HUES6 (cell line): ENCODE results near the gene SLC26A11.

ENCODE experiments used
- H3K27ac ChIP-seq: 2 replicates; pipeline ENCODE4 v1.7.0; 2013; ENCODE audit warnings: low read depth, mild to moderate bottlenecking, low read length, inconsistent platforms
- H3K27me3 ChIP-seq: 2 replicates; pipeline ENCODE4 v1.6.1; 2013; ENCODE audit warnings: low read length; ENCODE audit not compliant: control insufficient read depth, insufficient read depth
- H3K36me3 ChIP-seq: 2 replicates; pipeline ENCODE4 v1.6.1; 2013; ENCODE audit warnings: low read length; ENCODE audit not compliant: control insufficient read depth, insufficient read depth
- H3K4me1 ChIP-seq: 2 replicates; pipeline ENCODE4 v1.6.1; 2013; ENCODE audit warnings: low read length; ENCODE audit not compliant: control insufficient read depth, insufficient read depth
- H3K4me3 ChIP-seq: 2 replicates; pipeline ENCODE4 v1.5.1; 2013; ENCODE audit warnings: low read depth, low read length
- H3K9ac ChIP-seq: one replicate; pipeline ENCODE4 v1.6.1; 2013; ENCODE audit warnings: mild to moderate bottlenecking, low read length
- H3K9me3 ChIP-seq: 2 replicates; pipeline ENCODE4 v1.6.1; 2013; ENCODE audit warnings: low read depth, low read length; ENCODE audit not compliant: control insufficient read depth, insufficient read depth

SLC26A11 gene

GRCh38 chr17:80218391-80218790, 1.8 kb upstream of the SLC26A11 start:
- no peak overlapping the region for H3K9ac ChIP-seq
- no peaks in the 10 kb centered on the region for H3K9me3 ChIP-seq
- H3K4me3 ChIP-seq, result no peak overlapping the region
- H3K27me3 ChIP-seq, result no peaks in the 10 kb centered on the region
- peaks cover 12% of the 10 kb centered on the region; the same call in 1 of the 2 replicates for H3K4me1 ChIP-seq
- no peak overlapping the region for H3K27ac ChIP-seq
- H3K36me3 ChIP-seq, result peaks cover 23% of the 10 kb centered on the region

GRCh38 chr17:80219013-80219762, 1.0 kb upstream of the SLC26A11 start:
- Histone ChIP-seq H3K27me3 (no peaks in the 10 kb centered on the region), H3K9me3 (no peaks in the 10 kb centered on the region), H3K27ac (no peak overlapping the region; the same call in 1 of the 2 replicates), H3K4me1 (peaks cover 12% of the 10 kb centered on the region; the same call in 1 of the 2 replicates), H3K36me3 (peaks cover 19% of the 10 kb centered on the region), H3K9ac (peak overlapping the region; percentile 82), H3K4me3 (peak overlapping the region; percentile 91)

- no peaks in the 10 kb centered on the region for H3K9me3 ChIP-seq
- H3K36me3 ChIP-seq, result peaks cover 16% of the 10 kb centered on the region
- H3K27ac ChIP-seq, result peak overlapping the region; percentile 55; the same call in 1 of the 2 replicates
- H3K4me3 ChIP-seq, result peak overlapping the region; percentile 91
- H3K4me1 ChIP-seq, result peaks cover 17% of the 10 kb centered on the region; the same call in 1 of the 2 replicates
- peak overlapping the region; percentile 82 for H3K9ac ChIP-seq
- no peaks in the 10 kb centered on the region for H3K27me3 ChIP-seq
Observed at GRCh38 chr17:80219763-80220053, 519 bp upstream of the SLC26A11 start.

DNA sequence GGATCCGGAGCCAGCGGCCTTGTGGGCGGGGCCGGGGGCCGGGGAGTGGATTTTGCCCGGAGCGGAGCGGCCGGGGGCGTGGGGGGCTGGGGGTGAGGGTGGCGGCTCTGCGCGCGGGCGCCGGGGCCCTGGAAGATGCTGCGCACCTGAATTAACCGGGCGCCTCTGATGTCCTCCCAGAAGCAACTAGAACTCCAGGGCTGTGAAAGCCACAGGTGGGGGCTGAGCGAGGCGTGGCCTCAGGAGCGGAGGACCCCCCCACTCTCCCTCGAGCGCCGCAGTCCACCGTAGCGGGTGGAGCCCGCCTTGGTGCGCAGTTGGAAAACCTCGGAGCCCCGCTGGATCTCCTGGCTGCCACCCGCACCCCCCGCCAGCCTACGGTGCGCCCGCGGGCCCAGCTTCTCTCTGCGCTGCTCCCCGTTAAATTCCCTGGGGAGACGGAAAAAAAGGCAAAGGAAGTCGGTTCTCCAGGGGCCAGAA, 549 bp downstream of the SLC26A11 start:
- Histone ChIP-seq H3K9ac (peak overlapping the region; percentile 17), H3K36me3 (peaks cover 16% of the 10 kb centered on the region), H3K27me3 (no peaks in the 10 kb centered on the region), H3K4me1 (peaks cover 27% of the 10 kb centered on the region), H3K27ac (no peak overlapping the region; the same call in 1 of the 2 replicates), H3K4me3 (peak overlapping the region; percentile 91), H3K9me3 (no peaks in the 10 kb centered on the region)

GRCh38 chr17:80221351-80222105, 1.3 kb downstream of the SLC26A11 start:
- Histone ChIP-seq H3K9ac (no peak overlapping the region), H3K4me3 (peak overlapping the region; percentile 91), H3K27me3 (no peaks in the 10 kb centered on the region), H3K36me3 (peaks cover 11% of the 10 kb centered on the region), H3K9me3 (no peaks in the 10 kb centered on the region), H3K27ac (no peak overlapping the region), H3K4me1 (peaks cover 27% of the 10 kb centered on the region)

- no peak overlapping the region for H3K27ac ChIP-seq
Observed at GRCh38 chr17:80222376-80223141, 2.3 kb downstream of the SLC26A11 start.

DNA sequence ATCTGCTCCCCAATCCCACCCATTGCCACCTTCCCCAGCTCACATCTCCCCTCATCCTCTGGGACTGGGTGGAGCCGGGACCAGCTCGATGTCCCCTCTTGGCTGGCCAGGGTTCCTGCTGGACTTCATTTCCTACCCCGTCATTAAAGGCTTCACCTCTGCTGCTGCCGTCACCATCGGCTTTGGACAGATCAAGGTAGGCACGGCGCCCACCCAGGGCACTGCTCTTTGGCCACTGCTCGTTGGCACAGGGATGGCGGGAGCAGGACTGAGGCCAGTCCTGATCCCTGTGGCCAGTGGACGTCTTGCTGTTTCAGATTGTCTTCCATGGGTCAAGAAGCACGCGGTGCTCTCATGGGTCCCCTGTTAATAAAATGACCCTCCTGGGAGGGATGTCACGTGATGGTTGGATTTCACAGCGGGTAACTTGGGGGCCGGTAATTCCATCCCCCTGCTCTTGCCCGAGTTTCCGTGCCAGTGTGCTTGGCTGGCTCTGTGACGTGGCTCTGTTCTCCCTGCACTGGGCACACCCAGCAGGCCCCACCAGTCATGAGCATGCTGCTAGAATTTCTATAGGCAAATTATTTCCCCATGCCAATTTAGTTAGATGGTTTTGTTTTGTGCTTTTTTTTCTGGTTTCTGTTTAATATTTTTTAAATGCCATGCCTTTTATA, 3.1 kb downstream of the SLC26A11 start:
- no peaks in the 10 kb centered on the region for H3K27me3 ChIP-seq
- peaks cover 4% of the 10 kb centered on the region for H3K36me3 ChIP-seq
- no peak overlapping the region for H3K27ac ChIP-seq
- H3K9ac ChIP-seq, result no peak overlapping the region
- no peak overlapping the region for H3K4me3 ChIP-seq
- H3K9me3 ChIP-seq, result no peaks in the 10 kb centered on the region
- H3K4me1 ChIP-seq, result peaks cover 27% of the 10 kb centered on the region

More at GRCh38 chr17:80222376-80223141, 2.3 kb downstream of the SLC26A11 start:
- no peaks in the 10 kb centered on the region for H3K9me3 ChIP-seq
- no peak overlapping the region for H3K9ac ChIP-seq
- no peak overlapping the region for H3K4me3 ChIP-seq
- no peaks in the 10 kb centered on the region for H3K27me3 ChIP-seq
- peaks cover 27% of the 10 kb centered on the region for H3K4me1 ChIP-seq
- H3K36me3 ChIP-seq, result peaks cover 4% of the 10 kb centered on the region

GRCh38 chr17:80223838-80224497, 3.7 kb downstream of the SLC26A11 start:
- Histone ChIP-seq H3K9ac (no peak overlapping the region), H3K36me3 (peaks cover 4% of the 10 kb centered on the region), H3K9me3 (no peaks in the 10 kb centered on the region), H3K4me3 (no peak overlapping the region), H3K27me3 (no peaks in the 10 kb centered on the region), H3K4me1 (peaks cover 27% of the 10 kb centered on the region), H3K27ac (no peak overlapping the region)

DNA sequence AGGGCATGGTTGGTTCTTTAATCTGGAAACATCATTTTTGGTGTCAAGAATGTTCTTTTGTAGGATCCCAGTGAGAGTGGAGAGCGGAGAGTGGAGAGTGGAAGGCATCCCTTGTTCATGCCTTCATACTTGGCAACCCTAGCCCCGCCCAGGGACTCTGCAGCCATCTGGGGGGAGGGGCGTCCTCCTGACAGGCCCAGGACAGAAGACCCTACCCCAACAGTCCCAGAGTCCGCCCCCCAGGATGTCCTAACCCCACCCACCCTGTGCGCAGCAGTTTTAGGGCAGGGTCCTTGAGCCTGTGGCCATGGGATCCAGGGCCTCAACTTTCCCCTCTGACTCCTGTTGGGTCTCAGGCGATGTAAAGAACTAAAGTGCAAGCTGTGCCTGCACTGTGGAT, 4.5 kb downstream of the SLC26A11 start:
- H3K36me3 ChIP-seq, result peaks cover 4% of the 10 kb centered on the region
- no peaks in the 10 kb centered on the region for H3K9me3 ChIP-seq
- H3K4me1 ChIP-seq, result peaks cover 21% of the 10 kb centered on the region
- H3K9ac ChIP-seq, result no peak overlapping the region
- no peaks in the 10 kb centered on the region for H3K27me3 ChIP-seq
- peak overlapping the region; percentile 9; the same call in 1 of the 2 replicates for H3K27ac ChIP-seq
- H3K4me3 ChIP-seq, result no peak overlapping the region

GRCh38 chr17:80225230-80225629, 5.0 kb downstream of the SLC26A11 start:
- no peaks in the 10 kb centered on the region for H3K27me3 ChIP-seq
- no peak overlapping the region for H3K9ac ChIP-seq

More at GRCh38 chr17:80225230-80225629, 5.0 kb downstream of the SLC26A11 start:
- Histone ChIP-seq H3K27ac (peak overlapping the region; percentile 9; the same call in 1 of the 2 replicates), H3K4me1 (peaks cover 21% of the 10 kb centered on the region), H3K4me3 (0 out of 2 replicates have a peak overlapping the region, but pooled peaks have one; percentile 7), H3K36me3 (peaks cover 5% of the 10 kb centered on the region), H3K9me3 (no peaks in the 10 kb centered on the region)
